GM23338 (cell line): ENCODE data around the gene AK9.

ENCODE experiments used
- CREB1 ChIP-seq: fragments of 250-450 bp; sonication (Bioruptor Pico); IDR thresholded peaks from 2 replicates; pipeline ENCODE4 v1.5.0; 2020; ENCODE audit warnings: low read depth, mild to moderate bottlenecking, moderate library complexity
- ETS1 ChIP-seq: IDR thresholded peaks from 2 replicates; pipeline ENCODE4 v1.6.1; 2016; ENCODE audit warnings: antibody characterized with exemption
- EZH2 ChIP-seq: fragments of 200-600 bp; sonication (generic); IDR thresholded peaks from one replicate; pipeline ENCODE4 v1.8.0; 2017; ENCODE audit warnings: antibody characterized with exemption, mild to moderate bottlenecking, low read depth; ENCODE audit not compliant: unreplicated experiment
- EZH2phosphoT487 ChIP-seq: fragments of 200-600 bp; sonication (generic); IDR thresholded peaks from one replicate; pipeline ENCODE4 v1.8.1; 2018; ENCODE audit warnings: antibody characterized with exemption; ENCODE audit not compliant: unreplicated experiment
- JUNB ChIP-seq: IDR thresholded peaks from one replicate; pipeline ENCODE4 v1.6.1; 2016; ENCODE audit warnings: antibody characterized with exemption; ENCODE audit not compliant: unreplicated experiment
- NANOG ChIP-seq: IDR thresholded peaks from 2 replicates; pipeline ENCODE4 v1.6.1; 2016; ENCODE audit warnings: antibody characterized with exemption, borderline replicate concordance
- POLR2AphosphoS5 ChIP-seq: IDR thresholded peaks from 2 replicates; pipeline ENCODE4 v1.6.1; 2016; ENCODE audit warnings: antibody characterized with exemption, low read depth
- REST ChIP-seq: IDR thresholded peaks from one replicate; pipeline ENCODE4 v1.6.1; 2018; ENCODE audit warnings: antibody characterized with exemption; ENCODE audit not compliant: unreplicated experiment
- ZNF114 ChIP-seq: fragments of 250-450 bp; sonication (Bioruptor Pico); IDR thresholded peaks from 2 replicates; pipeline ENCODE4 v1.5.0; 2020; ENCODE audit warnings: mild to moderate bottlenecking, moderate library complexity
- TF ChIP-seq, protein P1 (sequence below), 2 experiments: fragments of 200-600 bp in 1 of 2; sonication (generic) in 1 of 2; conservative IDR thresholded peaks; 2 replicates each; pipeline versions ENCODE4 v1.5.1 to v1.6.1; 2016 to 2017; ENCODE audit warnings: antibody characterized with exemption in 2 of 2, low read depth in 2 of 2, mild to moderate bottlenecking in 2 of 2, moderate library complexity in 1 of 2

GRCh38 chr6:109498052-109498451, 192.9 kb downstream of the AK9 start:
- TF ChIP-seq, protein P1, sequence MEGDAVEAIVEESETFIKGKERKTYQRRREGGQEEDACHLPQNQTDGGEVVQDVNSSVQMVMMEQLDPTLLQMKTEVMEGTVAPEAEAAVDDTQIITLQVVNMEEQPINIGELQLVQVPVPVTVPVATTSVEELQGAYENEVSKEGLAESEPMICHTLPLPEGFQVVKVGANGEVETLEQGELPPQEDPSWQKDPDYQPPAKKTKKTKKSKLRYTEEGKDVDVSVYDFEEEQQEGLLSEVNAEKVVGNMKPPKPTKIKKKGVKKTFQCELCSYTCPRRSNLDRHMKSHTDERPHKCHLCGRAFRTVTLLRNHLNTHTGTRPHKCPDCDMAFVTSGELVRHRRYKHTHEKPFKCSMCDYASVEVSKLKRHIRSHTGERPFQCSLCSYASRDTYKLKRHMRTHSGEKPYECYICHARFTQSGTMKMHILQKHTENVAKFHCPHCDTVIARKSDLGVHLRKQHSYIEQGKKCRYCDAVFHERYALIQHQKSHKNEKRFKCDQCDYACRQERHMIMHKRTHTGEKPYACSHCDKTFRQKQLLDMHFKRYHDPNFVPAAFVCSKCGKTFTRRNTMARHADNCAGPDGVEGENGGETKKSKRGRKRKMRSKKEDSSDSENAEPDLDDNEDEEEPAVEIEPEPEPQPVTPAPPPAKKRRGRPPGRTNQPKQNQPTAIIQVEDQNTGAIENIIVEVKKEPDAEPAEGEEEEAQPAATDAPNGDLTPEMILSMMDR (conservative IDR thresholded peaks at IDR 0.05; ENCODE audit: low read depth in 2 of 2): no peak
- TF ChIP-seq EZH2 (no peak), POLR2AphosphoS5 (no peak), JUNB (no peak), ZNF114 (CRISPR knock-in tag) (no peak), REST (no peak), ETS1 (no peak), EZH2phosphoT487 (no peak), CREB1 (CRISPR knock-in tag) (no peak), NANOG (no peak)
